Measurements from ENCODE around the gene CHN1.

CHN1 gene

DNA sequence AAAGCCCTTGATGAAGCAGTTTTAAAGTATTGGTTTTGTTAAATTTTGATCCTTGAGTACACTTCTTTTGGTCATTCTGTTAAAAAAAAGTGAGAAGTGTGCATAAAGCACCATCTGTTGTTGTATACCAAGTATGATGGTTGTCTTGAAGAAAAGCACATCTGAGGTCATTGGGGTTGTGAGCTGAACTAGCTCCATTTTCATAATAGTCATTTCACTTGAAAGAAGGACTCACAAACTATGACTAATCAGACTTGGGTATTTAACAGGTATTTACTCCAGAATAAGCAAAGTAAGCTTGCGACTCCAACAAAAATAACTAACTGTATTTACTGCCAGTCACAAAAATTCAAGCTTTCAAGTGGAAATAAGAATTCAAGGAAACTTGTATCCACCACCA lies 35.1 kb downstream of the CHN1 start:
- DNase-seq, result no peak

DNA sequence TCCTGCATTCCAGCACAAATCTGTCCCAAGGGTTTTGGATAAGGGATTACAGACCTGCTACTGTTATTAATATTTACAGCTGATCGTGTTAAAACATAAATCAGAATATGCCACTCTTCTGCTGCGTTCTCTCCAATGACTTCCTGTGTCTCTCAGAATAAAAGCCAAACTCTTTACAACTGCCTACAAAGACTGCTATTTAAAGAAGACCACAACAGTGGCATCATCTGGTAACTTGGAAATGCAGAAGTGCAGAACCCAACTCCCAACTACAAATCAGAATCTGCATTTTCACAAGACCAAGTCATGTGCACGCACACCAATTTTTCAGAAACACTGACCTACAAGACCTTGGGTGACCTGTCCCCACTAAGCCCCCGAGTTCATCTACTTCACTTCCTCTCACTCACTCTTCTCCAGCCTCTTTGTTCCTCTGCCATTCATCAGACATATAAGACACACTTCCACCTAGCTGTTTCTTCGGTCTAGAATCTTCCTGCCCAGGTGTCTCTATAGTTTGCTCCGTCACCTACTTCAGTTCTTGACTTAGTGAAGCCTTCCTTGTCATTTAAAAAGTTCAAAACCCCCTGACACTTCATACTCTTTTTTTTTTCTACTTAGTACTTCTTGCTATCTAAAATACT lies 36.0 kb downstream of the CHN1 start:
- no peak for DNase-seq

GRCh38 chr2:174967691-174968260 lies 37.4 kb downstream of the CHN1 start:
- DNase-seq, result no peak

GRCh38 chr2:174967086-174967485 lies 38.1 kb downstream of the CHN1 start:
- DNase-seq, result no peak

DNA sequence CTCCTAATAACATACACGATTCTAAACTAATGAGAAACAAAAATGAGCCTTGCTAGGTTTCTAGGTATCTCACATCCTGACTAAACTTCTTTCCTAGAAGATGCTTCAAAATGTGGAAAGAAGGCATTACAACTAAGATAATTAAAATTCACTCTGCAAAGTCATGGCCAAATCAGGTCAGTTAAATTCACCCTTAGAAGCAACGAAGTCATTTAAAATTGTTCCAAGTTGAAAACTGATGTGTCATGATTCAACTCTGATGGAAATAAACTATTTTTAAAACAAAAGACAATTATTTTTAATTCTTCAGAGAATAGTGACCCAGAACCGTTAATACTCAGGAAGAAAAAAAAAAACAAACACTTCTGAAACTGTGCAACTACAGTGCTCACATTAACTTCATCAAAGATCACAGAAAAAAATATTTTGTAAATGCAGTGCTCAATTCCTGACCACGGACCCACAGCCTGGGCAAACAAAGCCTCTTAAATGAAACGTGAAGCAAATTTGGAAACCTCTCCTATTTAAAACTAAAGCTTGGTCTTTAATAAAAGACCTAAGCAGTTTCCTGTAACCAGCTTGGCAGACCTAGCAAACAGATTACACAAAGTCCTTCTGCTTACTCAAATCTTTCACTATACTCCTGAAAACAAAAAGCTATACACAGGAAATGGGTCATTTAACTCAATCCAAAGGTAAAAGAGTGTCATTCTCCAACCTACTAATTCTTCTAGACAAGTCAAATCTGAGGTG lies 39.0 kb downstream of the CHN1 start:
- no peak for DNase-seq

GRCh38 chr2:174965551-174965950 lies 39.6 kb downstream of the CHN1 start:
- DNase-seq, result no peak

GRCh38 chr2:174964404-174964803 lies 40.8 kb downstream of the CHN1 start:
- no peak for DNase-seq

- DNase-seq, result no peak
Measured at GRCh38 chr2:174963437-174964400, 41.5 kb downstream of the CHN1 start.

DNA sequence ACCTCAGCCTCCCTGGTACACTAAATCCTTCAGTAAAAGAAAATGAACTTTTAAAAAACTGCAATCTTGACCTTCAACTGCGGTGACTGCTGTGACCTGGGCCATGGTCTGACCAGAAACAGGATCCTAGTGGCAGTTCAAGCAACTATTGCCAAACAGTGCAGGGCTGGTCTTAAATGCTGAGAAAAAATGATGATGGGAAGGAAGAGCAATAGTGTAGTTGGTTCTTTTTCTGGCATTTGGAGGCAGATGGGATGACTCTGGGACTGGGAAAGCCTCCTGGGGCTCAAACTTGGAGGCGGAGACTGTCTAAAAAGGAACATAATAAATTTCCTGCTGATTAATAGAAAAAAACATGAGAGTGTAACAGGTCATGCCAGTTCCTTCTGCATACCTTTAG lies 45.4 kb downstream of the CHN1 start:
- DNase-seq, result no peak

DNA sequence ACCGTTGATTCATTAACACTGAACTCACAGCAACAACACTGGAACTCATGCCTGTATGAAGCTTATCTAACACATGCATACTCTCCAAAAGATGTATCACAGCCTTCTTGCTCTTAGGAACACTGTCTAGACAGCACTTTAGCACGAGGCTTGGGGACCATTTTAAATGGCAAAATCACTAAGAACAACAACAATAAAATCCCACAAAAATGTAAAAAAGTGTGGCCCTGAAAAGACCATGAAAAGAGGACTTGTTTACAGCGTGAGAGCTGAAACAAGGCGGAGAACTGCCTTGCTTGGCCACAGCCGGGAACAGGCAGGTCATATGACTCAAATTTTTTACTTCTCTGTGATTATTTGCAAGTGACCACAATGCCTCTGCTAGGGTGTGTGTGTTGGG lies 48.1 kb downstream of the CHN1 start:
- DNase-seq, result no peak

DNA sequence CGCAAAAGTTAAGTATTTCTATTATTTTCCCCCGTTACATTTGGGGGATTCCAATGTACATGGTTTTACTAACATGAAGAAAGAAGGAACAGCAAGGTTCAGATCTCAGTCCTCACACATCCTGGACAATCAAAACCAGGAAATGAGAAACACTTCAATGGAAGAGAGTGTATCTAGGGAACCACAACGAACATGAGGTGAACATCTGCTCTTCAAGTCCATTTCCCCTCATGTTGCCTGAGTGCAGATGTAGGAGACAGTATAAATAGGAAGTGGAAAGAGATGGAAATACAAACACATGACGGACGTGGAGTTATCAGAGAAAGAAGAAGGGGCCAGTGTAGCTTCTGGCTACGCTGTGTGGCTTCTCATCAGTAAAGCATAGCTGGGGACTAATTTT lies 52.6 kb downstream of the CHN1 start:
- no peak for DNase-seq

- no peak for DNase-seq
Measured at GRCh38 chr2:174951745-174952144, 53.4 kb downstream of the CHN1 start.

DNA sequence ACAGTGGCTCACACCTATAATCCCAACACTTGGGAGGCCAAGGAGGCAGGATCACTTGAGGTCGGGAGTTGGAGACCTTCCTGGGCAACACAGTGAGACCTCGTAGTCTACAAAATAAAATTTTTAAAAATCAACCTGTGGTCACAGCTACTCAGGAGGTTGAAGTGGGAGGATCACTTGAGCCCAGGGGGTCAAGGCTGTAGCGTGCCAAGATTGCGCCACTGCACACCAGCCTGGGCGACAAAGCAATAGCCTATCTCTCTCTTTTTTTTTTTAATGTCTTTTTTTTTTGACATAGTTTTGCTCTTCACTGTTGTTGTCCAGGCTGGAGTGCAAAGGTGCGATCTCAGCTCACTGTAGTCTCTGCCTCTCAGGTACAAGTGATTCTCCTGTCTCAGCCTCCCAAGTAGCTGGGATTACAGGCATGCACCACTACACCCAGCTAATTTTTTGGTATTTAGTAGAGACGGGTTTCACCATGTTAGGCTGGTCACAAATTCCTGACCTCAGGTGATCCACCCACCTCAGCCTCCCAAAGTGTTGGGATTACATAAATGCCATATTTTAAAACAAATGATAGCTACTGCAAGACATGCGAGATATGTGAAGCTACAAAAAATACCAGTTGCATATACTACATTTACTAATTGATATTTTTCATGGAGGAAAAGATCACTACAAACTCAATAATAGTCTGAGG lies 55.0 kb downstream of the CHN1 start:
- no peak for DNase-seq

- DNase-seq, result no peak
Measured at GRCh38 chr2:174945601-174946260, 59.5 kb downstream of the CHN1 start.

GRCh38 chr2:174939046-174939445 lies 66.1 kb downstream of the CHN1 start:
- DNase-seq, result no peak

DNA sequence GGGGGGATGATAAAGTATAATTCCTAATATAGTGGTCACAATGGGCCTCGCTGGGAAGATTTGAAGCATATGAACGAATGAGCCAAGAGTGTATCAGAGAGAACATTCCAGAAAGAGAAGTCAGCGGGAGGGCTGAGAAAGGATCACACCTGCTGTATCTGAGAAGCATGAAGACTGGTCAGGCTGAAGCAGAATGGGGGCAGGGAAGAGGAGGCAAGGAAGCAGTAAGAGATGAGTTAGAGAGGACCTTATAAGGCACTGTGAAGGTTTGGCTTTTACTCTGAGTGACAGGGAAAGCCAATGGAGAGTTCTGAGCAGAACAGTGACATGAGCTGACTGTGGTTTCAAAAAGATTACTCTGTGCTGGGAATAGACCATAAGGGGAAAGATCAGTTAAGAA lies 73.5 kb downstream of the CHN1 start:
- no peak for DNase-seq

- no peak for DNase-seq
Measured at GRCh38 chr2:174929786-174930185, 75.4 kb downstream of the CHN1 start.

- DNase-seq, result no peak
Measured at GRCh38 chr2:174925046-174925784, 80.0 kb downstream of the CHN1 start.

- no peak for DNase-seq
Measured at GRCh38 chr2:174924061-174924693, 81.0 kb downstream of the CHN1 start.

DNA sequence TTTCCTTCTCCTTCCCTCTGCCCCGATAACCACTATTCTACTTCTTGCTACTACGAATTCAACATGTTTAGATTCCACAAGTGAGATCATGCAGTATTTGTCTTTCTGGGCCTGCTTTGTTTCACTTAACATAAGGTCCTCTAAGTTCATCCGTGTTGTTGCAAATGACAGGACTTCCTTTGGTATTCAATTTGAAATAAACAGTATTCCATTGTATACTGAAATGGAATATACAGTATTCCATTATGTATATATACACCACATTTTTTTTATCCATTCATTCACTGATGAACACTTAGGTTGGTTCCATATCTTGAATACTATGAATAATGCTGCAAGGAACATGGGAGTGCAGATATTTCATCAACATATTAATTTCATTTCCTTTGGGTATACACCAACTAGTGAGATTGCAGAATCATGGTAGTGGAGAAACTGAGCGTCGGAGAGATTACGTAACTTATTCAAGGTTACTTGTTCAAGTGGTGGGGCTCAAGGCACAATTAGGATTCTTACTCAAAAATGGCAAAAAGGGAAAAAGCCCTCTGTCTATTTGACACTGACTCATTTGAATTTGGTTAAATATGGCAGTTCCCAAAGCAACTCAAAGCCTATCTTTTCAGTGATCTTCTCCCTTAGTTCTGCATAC lies 85.1 kb downstream of the CHN1 start:
- DNase-seq, result no peak
